T-helper 1 cell (primary cell): ENCODE measurements around the gene TTC34.
A peak's percentile ranks its signal among the peaks of the same experiment; 100 is the strongest.

Experiments used
- DNase-seq, 5 donors: peaks; one replicate each; pipeline ENCODE4 v3.0.0-alpha.2; 2012 to 2020

Gene TTC34

GRCh38 chr1:2587860-2588571 is 213.5 kb downstream of the TTC34 start:
- DNase-seq, result no peak

GRCh38 chr1:2587071-2587859 is 214.2 kb downstream of the TTC34 start:
- DNase-seq, result peak in 3 of 5 donors; percentile 7 to 43 (median 18)

- peak; percentile 94 to 99 (median 96) for DNase-seq
Measured at GRCh38 chr1:2586154-2587070, 215.1 kb downstream of the TTC34 start, which contains the start of gene PRXL2B. Gene PRXL2B, plus strand, starts transcription at chr1:2586777. Its CDS starts 109 bp downstream, at chr1:2586886.
